HG02973 (cell line): Measurements from ENCODE around the gene UFD1.

Experiments
- ATAC-seq: cut with Tn5 transposase; IDR thresholded peaks from one replicate; pipeline ENCODE4 v1.9.1; 2021; ENCODE audit warnings: moderate library complexity; ENCODE audit not compliant: unreplicated experiment

Gene UFD1

GRCh38 chr22:19431649-19432132, 47.3 kb downstream of the UFD1 start, which contains the start of gene HIRA:
TSS of gene HIRA (minus strand) at chr22:19431733. CDS start at chr22:19431476, 257 bp downstream.
- peak; percentile 24 for ATAC-seq

GRCh38 chr22:19430890-19431541, 48.0 kb downstream of the UFD1 start:
- no peak for ATAC-seq

DNA sequence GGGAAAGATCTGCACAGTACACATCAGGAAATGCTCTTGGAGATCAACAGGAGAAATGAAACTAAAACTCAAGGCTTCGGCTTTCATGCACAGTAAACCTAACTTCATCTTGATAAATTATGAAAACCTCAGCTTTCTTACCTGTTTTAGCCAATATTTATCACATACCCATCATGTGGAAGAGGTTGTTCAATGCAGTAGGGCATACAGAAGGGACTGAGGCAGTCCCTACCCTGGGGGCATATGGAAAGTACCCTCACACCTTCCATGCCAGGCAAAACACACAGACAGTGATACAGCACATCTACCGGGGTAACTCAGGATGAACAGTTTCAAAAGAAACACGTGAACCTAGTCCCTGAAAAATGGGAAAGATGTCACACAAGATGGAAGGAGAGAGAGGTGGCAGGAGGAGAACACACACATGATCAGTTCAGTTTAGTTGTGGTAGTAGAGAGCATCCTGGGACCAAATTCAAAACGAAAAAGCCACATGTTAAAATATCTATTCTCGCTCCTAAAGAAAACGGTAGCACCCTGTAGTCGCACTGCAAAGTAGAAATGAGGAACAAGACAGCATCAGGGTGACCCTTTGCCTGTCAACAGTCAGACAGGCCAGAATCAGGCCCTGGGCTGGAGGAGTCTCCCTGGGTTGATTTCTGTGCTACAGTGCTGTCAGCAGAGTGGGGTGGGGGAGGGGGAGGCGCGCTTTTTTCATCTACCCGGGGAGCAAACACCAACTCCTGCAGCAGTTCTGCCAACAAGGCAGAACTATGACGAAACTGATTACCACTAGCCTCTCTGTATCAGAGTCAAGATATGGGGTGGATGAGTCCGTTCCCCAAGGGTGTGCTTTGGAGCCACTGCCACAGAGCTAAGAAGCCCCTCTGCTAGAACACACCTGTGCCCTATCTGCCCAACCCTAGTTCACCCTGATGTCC, 48.8 kb downstream of the UFD1 start:
- ATAC-seq, result no peak

DNA sequence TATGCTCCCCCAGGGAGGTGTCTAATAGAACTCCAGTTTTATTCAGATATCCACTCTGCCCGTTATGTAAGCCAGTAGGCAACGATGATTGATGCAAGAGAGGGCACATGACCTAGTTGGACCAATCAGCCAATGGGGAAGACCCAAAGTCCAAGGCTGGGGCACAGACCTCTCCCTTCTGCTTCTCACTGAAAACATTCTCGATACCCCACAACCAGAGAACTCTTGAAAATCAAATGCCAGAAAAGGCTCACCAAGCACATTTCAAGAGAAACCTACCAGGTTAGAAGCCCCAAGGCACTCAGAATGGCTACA, 54.9 kb downstream of the UFD1 start:
- ATAC-seq, result no peak

- no peak for ATAC-seq
Measured at GRCh38 chr22:19422440-19423301, 56.3 kb downstream of the UFD1 start.

DNA sequence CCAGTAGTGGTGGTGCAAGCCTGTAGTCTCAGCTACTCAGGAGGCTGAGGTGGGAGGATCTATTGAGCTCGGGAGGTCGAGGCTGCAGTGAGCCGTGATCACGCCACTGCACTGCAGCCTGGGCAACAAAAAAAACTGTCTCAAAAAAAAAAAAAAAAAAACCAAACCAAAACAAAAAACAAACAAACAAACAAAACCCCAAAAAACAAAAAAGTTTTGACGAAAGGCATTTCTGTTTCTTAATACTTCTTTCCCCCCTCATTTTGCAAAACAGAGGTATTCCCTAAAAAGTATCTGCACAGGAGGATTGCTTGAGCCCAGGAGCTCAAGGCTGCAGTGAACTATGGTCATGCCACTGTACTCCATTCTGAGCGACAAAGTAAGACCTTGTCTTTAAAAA, 58.7 kb downstream of the UFD1 start:
- ATAC-seq, result no peak

DNA sequence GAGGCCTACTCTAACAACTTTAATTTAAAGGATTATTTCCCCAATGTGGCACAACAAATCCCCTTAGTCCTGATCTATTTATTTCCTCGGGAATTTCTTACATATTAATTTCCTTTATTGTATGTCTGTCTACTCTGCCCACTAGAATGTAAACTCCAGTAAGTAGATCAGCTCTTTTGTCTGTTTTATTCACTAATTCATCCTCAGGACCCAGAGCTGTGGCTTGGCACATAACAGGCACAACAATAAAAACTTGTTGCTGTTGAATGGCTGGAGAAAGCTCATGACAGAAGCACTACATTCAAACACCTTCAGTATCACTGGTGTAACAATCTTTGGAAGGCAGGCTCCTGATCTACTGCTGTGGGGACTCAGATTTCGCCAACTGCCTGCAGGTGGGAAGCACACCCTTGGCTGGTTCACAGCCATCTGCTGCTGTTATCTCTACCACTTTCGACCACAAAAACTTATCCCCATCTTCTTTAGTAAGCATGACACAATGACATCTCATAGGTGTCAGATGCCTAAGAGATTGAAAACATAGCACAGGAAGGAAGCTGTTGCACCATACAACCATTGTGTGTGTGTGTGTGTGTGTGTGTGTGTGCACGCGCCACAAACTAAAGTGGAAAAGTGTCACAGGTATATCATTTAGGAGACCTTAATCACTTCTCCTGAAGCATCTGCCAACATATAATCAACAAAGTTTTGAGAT, 59.4 kb downstream of the UFD1 start:
- no peak for ATAC-seq

DNA sequence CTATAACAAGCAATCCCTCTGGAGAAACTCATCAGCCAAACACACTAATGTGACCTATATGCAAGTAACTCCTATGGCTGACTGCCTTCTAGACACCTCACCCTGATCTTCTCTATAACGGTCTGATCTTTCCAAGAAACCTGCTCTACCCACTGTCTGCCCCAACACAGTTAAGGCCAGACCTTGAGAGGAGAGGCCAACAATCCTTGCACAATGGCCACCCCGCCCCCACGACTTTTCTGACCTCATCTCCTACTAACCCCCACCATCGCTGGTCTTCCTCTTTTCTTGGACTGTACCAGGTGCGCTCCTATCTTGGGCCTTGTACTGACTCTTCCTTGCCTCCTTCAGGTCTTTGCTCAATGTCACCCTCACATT, 59.9 kb downstream of the UFD1 start:
- no peak for ATAC-seq

DNA sequence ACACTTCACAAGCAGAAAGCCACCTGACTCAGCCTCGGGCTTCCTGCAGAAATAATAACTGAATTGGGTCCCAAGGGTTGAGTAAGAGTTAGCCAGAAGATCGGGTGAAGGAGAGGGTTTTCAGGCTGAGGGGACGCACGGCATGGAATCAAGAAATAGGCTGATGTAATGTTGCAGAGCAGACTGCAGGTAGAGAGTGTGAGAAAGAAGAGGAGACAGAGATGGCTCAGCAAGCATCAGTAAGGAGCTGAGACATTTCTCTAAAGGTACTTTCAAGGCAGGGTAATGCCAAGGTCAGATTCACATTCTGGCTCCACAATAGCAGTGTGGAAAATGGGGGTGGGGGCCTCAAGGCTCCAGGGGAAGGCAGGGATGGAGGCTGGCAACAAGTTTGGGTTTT, 66.1 kb downstream of the UFD1 start:
- ATAC-seq, result no peak

GRCh38 chr22:19412478-19412877, 66.5 kb downstream of the UFD1 start:
- no peak for ATAC-seq

- no peak for ATAC-seq
Measured at GRCh38 chr22:19411690-19412045, 67.3 kb downstream of the UFD1 start.

DNA sequence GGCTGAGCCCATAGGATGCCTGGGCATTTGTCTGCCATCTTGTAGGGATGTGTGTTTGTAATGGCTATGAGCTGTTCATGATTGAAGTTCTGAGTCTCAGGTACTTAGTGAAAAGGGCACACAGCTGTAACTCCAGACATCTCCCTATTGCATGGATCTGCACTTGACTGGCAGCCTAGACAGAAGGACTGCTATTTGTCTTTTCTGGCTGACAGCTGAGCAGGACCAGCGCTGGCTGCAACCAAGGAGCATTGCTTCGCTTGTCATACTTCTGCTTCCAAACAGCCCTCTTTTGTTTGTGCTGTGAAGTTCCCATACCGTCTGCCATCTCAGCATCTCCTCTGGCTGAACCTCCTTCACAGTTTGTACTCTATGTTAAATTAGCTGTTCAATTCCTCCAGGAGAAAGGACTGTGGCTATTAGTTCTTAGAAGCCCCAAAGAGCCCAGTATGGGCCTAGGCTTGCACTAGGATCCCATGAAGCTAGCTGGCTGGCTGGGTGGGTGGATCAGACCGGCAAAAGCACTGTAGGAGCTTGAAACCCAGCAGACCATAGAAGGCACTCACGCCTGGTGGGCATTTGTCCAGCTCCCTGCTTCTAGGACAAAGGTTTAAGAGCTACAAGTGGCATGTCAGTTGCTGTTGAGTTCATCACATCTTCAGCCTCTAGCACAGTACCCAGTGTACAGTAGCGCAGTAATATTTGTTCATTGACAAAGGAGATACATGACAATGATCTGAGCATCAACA, 67.9 kb downstream of the UFD1 start:
- no peak for ATAC-seq

DNA sequence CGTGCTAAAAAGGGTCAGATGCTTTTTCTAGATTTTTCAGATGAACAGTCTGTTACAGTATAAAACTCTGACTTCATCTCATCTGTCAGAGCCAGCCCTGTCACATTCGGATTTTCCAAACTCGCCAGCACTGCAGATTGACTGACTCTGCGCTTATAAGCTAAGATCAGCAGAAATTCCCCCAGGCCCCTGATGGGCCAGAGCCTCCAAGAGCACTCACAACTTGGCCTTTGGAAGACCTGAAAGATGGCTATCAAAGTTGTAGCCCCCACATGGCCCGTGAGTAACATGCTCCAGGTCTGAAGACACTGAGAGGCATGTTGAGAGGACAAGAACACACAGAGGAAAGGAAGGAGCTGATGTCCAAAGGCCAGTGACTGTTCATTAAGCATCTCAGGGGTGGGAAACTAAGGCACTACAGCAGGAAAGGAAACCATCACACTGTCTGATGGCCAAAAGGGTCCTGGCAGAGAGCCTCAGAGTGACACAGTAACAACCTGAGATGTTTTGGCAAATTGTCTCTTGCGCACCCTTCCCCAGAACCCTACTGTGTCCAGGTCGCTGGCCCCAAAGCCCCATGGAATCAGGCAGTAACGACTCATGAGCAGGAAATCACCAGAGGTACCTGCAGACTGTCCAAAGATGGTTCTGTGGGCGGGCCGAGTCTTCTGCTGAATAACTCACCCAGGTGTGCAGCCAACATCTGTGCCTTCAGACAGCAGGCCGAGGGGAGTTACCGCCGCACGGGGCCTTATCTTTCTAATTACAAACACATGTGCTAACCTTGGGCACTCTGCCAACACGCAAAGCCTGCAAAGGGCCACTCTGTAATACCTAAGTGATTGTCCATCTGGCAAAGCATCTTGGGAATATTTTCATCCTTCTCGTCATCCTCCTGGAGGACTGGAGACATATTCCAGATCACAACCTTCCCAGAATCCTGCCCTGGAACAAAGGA, 71.1 kb downstream of the UFD1 start:
- no peak for ATAC-seq

DNA sequence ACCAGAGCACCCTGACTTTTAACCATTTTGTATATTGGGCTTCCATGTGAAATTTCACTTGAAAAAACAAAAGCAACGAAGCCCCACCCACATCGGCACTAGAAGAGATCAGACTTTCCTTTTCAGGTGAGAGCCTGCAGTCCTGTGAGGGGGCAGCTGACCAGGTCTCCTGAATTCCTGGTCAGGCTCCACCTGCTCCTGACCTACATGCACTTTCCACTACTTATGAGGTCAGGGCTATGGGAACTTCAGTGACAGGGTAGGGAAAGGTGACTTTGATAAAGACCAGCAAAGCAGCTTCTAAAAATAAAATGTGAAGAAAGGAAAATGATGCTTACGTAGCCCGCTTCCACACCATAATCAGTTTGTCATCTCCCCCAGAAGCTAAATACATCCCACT, 72.1 kb downstream of the UFD1 start:
- ATAC-seq, result no peak

GRCh38 chr22:19406281-19406811, 72.6 kb downstream of the UFD1 start:
- no peak for ATAC-seq

DNA sequence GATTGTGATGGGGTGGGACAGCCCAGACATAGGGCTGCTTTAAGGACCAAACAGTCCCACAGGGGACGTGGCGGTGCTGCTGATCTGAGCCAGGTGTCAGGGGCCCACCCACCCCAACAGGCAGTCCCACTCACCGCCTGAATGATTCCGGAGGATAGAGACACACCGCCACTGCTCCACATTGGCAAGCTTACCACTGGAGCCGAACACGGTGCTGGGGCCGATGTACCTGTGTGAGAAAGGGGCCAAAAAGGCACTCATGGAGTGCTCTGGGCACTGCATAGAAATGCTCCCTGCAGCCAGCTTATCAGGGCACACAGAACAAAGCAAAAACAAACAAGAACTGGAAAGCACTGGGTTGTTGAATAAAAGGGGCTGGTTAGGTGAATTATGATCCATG, 73.3 kb downstream of the UFD1 start:
- no peak for ATAC-seq

DNA sequence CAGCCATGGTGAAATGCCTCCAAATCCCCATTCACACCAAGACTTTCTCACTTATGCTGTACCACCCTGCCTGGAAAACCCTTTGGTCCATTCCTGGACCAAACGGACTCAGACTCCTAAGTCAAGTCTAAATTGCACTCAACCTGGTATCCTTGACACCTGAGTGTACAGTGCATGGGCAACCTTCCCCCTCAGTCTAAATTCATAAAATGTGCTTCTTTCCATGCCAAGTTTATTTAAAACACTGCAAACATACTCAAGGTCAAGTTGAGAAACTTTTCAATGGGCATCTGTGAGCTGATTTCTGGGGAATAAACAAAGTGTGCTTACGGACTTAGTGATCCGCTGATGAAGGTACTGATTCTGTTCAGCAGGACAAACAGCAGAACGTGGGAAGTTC, 73.9 kb downstream of the UFD1 start:
- no peak for ATAC-seq

- ATAC-seq, result no peak
Measured at GRCh38 chr22:19404676-19405075, 74.3 kb downstream of the UFD1 start.
